Esophagus squamous epithelium (tissue), 4 donors: ENCODE measurements around the gene MAPK7.

Experiments used
- CTCF ChIP-seq, 6 experiments: fragments of 450-650 bp in 4 of 6; fragments of 200-600 bp in 2 of 6; sonication (generic) in 2 of 6; IDR thresholded peaks; one replicate each; pipeline ENCODE4 v1.5.1; 2016 to 2019; ENCODE audit warnings: antibody characterized with exemption in 6 of 6, mild to moderate bottlenecking in 4 of 6, moderate library complexity in 4 of 6
- POLR2A ChIP-seq, 4 donors: fragments of 450-650 bp; IDR thresholded peaks; one replicate each; pipeline ENCODE4 v1.6.1; 2017; ENCODE audit warnings: antibody characterized with exemption in 4 of 4, mild to moderate bottlenecking in 4 of 4, moderate library complexity in 3 of 4

- no peak for TF ChIP-seq CTCF (IDR thresholded peaks at IDR 0.05)
- no peak for TF ChIP-seq POLR2A (IDR thresholded peaks at IDR 0.05)
These were observed 5.6 kb downstream of the MAPK7 start for GRCh38 chr17:19383681-19384470.
